Gastrocnemius medialis (tissue), 4 donors: Measurements from ENCODE around the gene CYP4V2.

Source experiments
- CTCF ChIP-seq, 5 experiments: fragments of 450-650 bp in 3 of 5; fragments of 200-600 bp in 2 of 5; sonication (generic) in 2 of 5; IDR thresholded peaks in 4 of 5; conservative IDR thresholded peaks in 1 of 5; 1 replicate in 4 of 5; 2 replicates in 1 of 5; pipeline ENCODE4 v1.5.1; 2016 to 2019; ENCODE audit warnings: antibody characterized with exemption in 5 of 5, mild to moderate bottlenecking in 3 of 5, moderate library complexity in 3 of 5
- POLR2A ChIP-seq, 2 donors: fragments of 450-650 bp; IDR thresholded peaks; one replicate each; pipeline ENCODE4 v1.6.1; 2017; ENCODE audit warnings: antibody characterized with exemption in 2 of 2, mild to moderate bottlenecking in 2 of 2, moderate library complexity in 2 of 2

- TF ChIP-seq CTCF (IDR thresholded peaks at IDR 0.05 in 4 of 5, conservative IDR thresholded peaks at IDR 0.05 in 1 of 5) (no peak), POLR2A (IDR thresholded peaks at IDR 0.05) (no peak)
These were observed 13.8 kb downstream of the CYP4V2 start for GRCh38 chr4:186205156-186205555.
